ENCODE results near the gene SCLY. TPM values are rescaled to one million over a fixed set of nuclear protein-coding genes. Genes with fewer than 3 reads are reported as not detected.
A peak's percentile ranks its signal among the peaks of the same experiment; 100 is the strongest.

The SCLY gene
- polyA plus RNA-seq, 1 of the 3 experiments (the other 2 are of a cell fraction): 20.9 TPM

GRCh38 chr2:238099714-238100048 is 38.9 kb downstream of the SCLY start:
- Histone ChIP-seq H3K27ac (ENCODE audit: low read depth in 2 of 2, low read length in 1 of 2) (no peak overlapping the region; a peak in 1 of 4 replicates), H4K20me1 (ENCODE audit: insufficient read depth) (no peaks in the 10 kb centered on the region), H3K9ac (no peak overlapping the region), H3K4me2 (no peak overlapping the region), H3K9me2 (no peaks in the 10 kb centered on the region), H3K27me3 (ENCODE audit: insufficient read depth) (no peaks in the 10 kb centered on the region), H3K36me3 (replicated peaks in 1 of 2; ENCODE audit: control insufficient read depth in 1 of 2, insufficient read depth in 2 of 2, low read length in 1 of 2) (no peaks in the 10 kb centered on the region), H3K4me3 (ENCODE audit: low read depth in 2 of 2, low read length in 1 of 2) (no peak overlapping the region), H3K79me2 (ENCODE audit: insufficient read depth) (no peaks in the 10 kb centered on the region), H3K4me1 (ENCODE audit: control insufficient read depth in 1 of 2, insufficient read depth in 2 of 2, low read depth in 1 of 2, low read length in 1 of 2) (peaks cover 3 to 7% of the 10 kb centered on the region in 2 experiments; a peak in 2 of 4 replicates), H2AFZ (ENCODE audit: low read depth) (no peak overlapping the region), H3K9me3 (no peaks in the 10 kb centered on the region), H3F3A (replicated peaks; ENCODE audit: insufficient read depth) (no peaks in the 10 kb centered on the region)
- ChIA-PET POLR2A (no interaction called here), CTCF (no interaction called here)
- TF ChIP-seq RXRA (IDR thresholded peaks at IDR 0.05; ENCODE audit: borderline replicate concordance, low read depth): no peak
- WGBS (ENCODE audit: low lambda C conversion rate): 96% methylated on average over 4 of the region's 10 CpGs
- DNase-seq: peak; percentile 25

- no peak within 1 kb of the TSS for H3K9ac ChIP-seq
- no peaks in the 10 kb centered on the region for H3K36me3 ChIP-seq (replicated peaks in 1 of 2; ENCODE audit: control insufficient read depth in 1 of 2, insufficient read depth in 2 of 2, low read length in 1 of 2)
- 80% methylated on average over 1 of the region's 38 CpGs for WGBS (ENCODE audit: low lambda C conversion rate)
- no peaks in the 10 kb centered on the region for H3K79me2 ChIP-seq (ENCODE audit: insufficient read depth)
- no peaks in the 10 kb centered on the region for H3F3A ChIP-seq (replicated peaks; ENCODE audit: insufficient read depth)
- DNase-seq: peak; percentile 66
- ChIA-PET POLR2A (no interaction called here), CTCF (interaction anchor here (0.7 to 1.2 kb wide), 4 partner anchors 27 to 242 kb away, joined by 3 to 5 read pairs (median 4); no protein-coding TSS in a partner anchor)
- H3K4me2 ChIP-seq: no peak within 1 kb of the TSS
- H3K27me3 ChIP-seq (ENCODE audit: insufficient read depth): no peaks in the 10 kb centered on the region
- H3K9me3 ChIP-seq: no peaks in the 10 kb centered on the region
- no peaks in the 10 kb centered on the region for H3K9me2 ChIP-seq
- TF ChIP-seq EZH2phosphoT487 (IDR thresholded peaks at IDR 0.05; ENCODE audit: borderline replicate concordance, low read depth): no peak
- TF ChIP-seq MEF2A (IDR thresholded peaks at IDR 0.05; ENCODE audit: borderline replicate concordance, low read depth): no peak
- TF ChIP-seq RAD21 (IDR thresholded peaks at IDR 0.05; ENCODE audit: low read length): no peak
- TF ChIP-seq PBX3 (IDR thresholded peaks at IDR 0.05): no peak
- no peak for TF ChIP-seq CHD2 (IDR thresholded peaks at IDR 0.05; ENCODE audit: low read length, partially characterized antibody)
- TF ChIP-seq FOXM1 (IDR thresholded peaks at IDR 0.05; ENCODE audit: low read depth): no peak
- no peak for TF ChIP-seq RFX5 (IDR thresholded peaks at IDR 0.05; ENCODE audit: low read length)
- TF ChIP-seq FOSL2 (IDR thresholded peaks at IDR 0.05; ENCODE audit: borderline replicate concordance, low read depth): no peak
- TF ChIP-seq USF2 (IDR thresholded peaks at IDR 0.05; ENCODE audit: borderline replicate concordance, low read depth, low read length): no peak
- no peak for TF ChIP-seq TAF1 (IDR thresholded peaks at IDR 0.05; ENCODE audit: borderline replicate concordance, low read depth, low read length)
- no peak for TF ChIP-seq MAX (IDR thresholded peaks at IDR 0.05; ENCODE audit: low read depth)
- no peak for TF ChIP-seq YY1 (IDR thresholded peaks at IDR 0.05; ENCODE audit: low read depth)
- no peak for TF ChIP-seq GABPA (IDR thresholded peaks at IDR 0.05; ENCODE audit: low read depth)
- TF ChIP-seq EP300 (IDR thresholded peaks at IDR 0.05; ENCODE audit: borderline replicate concordance in 1 of 2, low read depth in 1 of 2, low read length in 1 of 2): no peak
- no peak for TF ChIP-seq FOXJ3 (CRISPR knock-in tag; IDR thresholded peaks at IDR 0.05)
- no peak for TF ChIP-seq SIN3A (IDR thresholded peaks at IDR 0.05; ENCODE audit: borderline replicate concordance, low read depth, low read length)
- TF ChIP-seq CTCF (IDR thresholded peaks at IDR 0.05): no peak
- no peak for TF ChIP-seq NFIC (IDR thresholded peaks at IDR 0.05; ENCODE audit: borderline replicate concordance)
- TF ChIP-seq POLR2AphosphoS5 (IDR thresholded peaks at IDR 0.05; ENCODE audit: low read depth, low read length): no peak
- no peak within 1 kb of the TSS for H2AFZ ChIP-seq (ENCODE audit: low read depth)
- H4K20me1 ChIP-seq (ENCODE audit: insufficient read depth): no peaks in the 10 kb centered on the region
- no peak within 1 kb of the TSS; a peak in 1 of 4 replicates for H3K27ac ChIP-seq (ENCODE audit: low read depth in 2 of 2, low read length in 1 of 2)
- H3K4me1 ChIP-seq (ENCODE audit: control insufficient read depth in 1 of 2, insufficient read depth in 2 of 2, low read depth in 1 of 2, low read length in 1 of 2): peaks cover 3 to 7% of the 10 kb centered on the region in 2 experiments; a peak in 2 of 4 replicates
- H3K4me3 ChIP-seq (ENCODE audit: low read depth in 2 of 2, low read length in 1 of 2): no peak within 1 kb of the TSS
Measured at GRCh38 chr2:238100049-238100820, 39.4 kb downstream of the SCLY start, which contains the start of gene ESPNL. ESPNL (plus strand) TSS chr2:238100340; CDS start chr2:238100420, 80 bp downstream.

Data from SK-N-SH (cell line).